Stimulated activated CD8-positive, alpha-beta memory T cell treated with anti-CD3 and anti-CD28 coated beads, Interleukin-2, amount 100 ng/mL, for 1 hour (primary cell): ENCODE results near the gene SSBP3.

ENCODE experiments used
- DNase-seq, 2 donors: peaks; one replicate each; pipeline ENCODE4 v3.0.0-alpha.2; 2020; ENCODE audit warnings: low read depth in 2 of 2

SSBP3 gene

DNA sequence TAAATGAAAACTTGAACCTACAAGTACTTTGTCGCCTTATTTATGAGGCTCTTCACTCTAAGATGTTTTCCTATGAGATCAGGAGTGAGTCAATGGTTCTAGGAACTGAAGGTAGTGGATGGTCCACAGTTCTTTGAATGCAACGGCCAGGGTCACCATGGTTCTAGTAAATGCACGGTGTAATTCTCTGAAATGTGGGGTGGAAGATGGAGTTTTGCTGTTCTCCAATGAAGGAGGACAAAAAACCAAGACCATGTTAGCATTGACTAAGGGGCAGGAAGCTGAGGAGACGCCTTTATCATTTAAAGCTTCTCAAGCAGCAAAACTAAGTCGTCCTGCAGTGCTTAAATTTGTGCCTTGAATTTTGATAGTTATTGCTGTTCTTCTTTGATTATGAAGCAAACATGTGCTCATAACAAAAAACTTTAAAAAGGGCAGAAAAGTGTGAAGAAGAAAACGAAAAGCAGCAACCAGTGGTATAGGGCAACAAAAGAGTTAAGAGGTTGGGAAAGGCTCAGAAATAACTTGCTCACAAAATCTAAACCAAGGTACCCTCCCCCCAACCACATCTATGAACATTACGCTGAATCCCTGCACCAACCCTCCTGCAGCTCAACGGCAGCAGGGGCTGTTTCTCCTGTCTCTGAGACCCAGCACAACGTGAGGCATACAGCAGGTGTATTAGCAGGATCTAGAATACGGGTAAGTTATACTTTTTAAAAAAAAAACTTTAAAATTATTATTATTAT lies 121.2 kb downstream of the SSBP3 start:
- DNase-seq, result no peak

- no peak for DNase-seq
Measured at GRCh38 chr1:54283635-54284385, 122.4 kb downstream of the SSBP3 start.

DNA sequence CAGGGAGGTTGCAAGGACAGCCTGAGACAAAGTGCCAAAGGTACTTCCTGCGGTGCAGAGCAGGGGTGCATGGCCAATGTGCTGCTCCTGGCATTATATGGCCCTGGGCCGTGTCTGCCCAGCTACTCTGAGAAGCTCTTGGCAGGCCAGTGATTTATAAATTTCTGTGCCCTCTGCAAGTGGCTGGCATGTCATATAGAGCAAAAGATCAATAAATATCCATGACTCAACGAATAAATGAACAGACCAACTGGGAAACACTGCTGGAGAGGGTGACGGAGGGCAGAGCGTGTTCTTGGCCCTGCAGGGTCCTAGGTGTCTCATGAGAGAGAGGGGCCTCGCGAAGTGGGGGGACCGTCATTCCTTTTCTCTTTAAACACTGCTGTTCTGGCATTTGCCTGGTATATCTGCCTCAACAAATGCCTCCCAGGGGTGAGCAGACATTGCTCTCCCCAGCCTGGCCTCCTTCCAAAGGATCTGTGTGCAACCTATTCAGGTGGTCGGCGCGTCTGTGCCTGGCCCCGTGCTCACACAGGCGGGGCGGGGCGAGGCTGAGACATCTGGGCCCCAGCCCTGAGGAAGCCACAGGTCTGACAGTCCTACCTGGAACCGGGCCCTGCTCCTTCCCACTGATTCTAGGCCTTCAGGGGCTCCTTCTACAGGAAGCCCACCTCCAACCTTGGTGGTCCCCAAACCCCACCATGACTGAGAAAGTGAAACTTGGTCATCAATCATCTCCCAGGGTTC lies 123.9 kb downstream of the SSBP3 start:
- DNase-seq, result no peak

- no peak for DNase-seq
Measured at GRCh38 chr1:54280651-54281050, 125.5 kb downstream of the SSBP3 start.

GRCh38 chr1:54279457-54279856 lies 126.7 kb downstream of the SSBP3 start:
- DNase-seq, result no peak

DNA sequence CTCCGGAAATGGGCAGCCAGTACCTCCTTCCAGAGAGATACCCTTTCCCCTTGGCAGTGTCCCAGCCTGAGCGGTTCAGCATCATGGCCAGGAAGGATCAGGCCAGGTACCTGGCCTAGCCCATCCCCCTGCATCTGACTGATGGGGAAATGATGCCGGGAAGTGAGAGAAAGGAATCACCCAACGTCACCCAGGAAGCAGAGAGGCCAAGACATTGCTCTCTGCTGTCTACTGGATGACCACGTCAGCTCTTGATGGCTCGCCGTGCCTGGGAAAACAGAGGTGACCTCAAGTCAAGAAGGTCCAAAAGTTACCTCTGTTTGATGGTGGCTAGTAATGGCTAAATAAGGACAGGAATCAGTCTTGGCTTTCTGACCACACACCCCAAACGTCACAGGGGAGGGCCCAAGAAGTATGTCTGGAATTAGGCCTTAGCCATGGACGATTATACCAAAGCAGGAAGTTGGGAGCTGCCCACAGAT lies 127.2 kb downstream of the SSBP3 start:
- no peak for DNase-seq

DNA sequence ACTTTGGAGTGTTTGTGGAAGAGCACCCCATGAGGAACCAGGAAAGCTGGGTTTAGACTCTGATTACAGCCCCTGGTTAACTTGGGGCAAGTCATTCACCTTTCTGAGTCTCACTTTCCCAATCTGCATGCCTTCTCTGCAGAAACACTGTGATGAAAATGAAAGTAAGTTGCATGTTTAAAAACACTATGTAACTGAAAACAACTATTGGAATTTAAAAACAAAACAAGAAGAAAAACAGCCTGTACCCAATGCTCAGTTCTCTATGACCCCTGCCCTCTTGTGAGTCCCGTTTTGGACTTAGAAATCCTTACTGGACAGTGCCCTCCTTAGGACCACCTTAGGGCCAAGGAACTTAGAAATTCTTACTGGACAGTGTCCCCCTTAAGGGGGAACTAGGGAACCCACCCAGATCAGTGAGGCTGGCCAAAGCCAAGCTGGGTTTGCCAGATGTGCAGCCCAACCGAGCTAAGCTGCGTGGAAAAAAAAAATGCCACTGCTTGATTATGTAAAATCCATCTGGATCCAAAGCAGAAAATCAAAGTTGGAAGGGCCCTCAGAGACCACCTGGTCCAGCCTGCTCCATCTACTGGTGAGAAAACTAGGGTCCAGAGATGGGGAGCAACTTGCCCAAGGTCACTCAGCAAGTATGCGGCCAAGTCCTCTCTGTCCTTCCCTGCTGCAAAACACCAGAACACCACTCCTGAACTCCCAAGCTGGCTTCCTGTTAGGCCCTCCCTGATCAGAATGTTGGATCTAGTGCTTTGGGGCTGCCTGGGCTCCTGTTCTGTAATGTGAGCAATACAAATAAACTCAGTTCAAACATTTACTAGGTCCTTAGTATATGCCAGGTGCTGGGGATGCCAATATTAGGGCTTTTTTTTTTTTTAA lies 128.5 kb downstream of the SSBP3 start:
- no peak for DNase-seq

- DNase-seq, result no peak
Measured at GRCh38 chr1:54276617-54277450, 129.4 kb downstream of the SSBP3 start.

- DNase-seq, result no peak
Measured at GRCh38 chr1:54275349-54275748, 130.8 kb downstream of the SSBP3 start.

DNA sequence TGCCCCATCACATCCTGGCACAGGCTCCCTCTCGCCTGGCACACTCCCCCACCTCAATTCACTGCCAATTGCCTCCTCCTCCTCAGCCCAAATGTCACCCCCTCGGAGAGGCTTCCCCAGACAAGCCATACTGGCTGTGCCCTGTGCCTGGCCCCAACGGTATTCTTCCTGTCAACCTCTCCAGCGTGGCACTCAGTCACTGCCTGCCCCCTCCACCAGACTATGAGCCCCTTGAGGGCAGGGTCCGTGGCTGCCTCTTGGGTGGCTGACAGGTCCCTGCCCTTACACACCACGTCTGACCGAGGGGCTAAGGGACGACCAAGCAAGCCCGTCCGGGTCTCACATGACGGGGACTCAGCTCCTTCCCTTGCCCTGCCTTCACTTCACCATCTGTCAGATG lies 131.3 kb downstream of the SSBP3 start:
- no peak for DNase-seq

DNA sequence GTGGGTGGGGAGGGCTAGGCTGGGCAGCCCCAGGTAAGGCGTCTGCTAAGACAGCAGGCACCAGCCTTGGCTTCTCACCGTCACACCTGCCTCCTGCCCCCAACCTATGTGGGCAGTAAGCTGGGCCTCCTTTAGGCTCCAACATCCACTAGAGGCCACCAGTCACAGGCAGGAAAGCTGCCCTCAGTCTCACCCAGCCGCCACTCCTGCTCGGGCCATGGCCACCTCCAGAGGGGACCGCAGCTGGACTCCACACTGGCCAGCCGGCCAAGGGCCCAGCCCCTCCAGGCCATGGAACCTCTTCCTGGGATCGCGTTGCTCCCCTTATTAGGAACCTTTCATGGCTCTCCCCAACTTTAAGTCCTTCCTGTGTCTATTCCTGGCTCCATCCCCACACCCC lies 131.7 kb downstream of the SSBP3 start:
- no peak for DNase-seq

DNA sequence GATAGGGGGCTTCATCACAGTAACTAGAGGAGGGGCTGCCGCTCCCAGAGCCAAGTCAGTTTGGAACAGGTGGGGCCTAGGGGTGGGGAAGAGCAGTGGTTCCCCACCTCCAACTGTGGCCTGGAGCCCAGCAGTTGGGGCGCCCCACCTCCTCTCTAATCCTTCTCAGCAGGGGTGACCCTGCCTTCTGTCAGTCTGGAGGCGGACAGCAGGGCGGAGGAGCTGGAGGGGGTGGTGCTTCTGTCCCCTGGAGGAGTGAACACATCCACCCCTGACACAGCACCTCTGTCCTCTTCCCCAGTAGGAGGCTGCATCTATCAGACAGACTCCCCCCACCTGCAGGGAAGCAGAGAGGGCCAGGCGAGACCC lies 132.4 kb downstream of the SSBP3 start:
- DNase-seq, result no peak

DNA sequence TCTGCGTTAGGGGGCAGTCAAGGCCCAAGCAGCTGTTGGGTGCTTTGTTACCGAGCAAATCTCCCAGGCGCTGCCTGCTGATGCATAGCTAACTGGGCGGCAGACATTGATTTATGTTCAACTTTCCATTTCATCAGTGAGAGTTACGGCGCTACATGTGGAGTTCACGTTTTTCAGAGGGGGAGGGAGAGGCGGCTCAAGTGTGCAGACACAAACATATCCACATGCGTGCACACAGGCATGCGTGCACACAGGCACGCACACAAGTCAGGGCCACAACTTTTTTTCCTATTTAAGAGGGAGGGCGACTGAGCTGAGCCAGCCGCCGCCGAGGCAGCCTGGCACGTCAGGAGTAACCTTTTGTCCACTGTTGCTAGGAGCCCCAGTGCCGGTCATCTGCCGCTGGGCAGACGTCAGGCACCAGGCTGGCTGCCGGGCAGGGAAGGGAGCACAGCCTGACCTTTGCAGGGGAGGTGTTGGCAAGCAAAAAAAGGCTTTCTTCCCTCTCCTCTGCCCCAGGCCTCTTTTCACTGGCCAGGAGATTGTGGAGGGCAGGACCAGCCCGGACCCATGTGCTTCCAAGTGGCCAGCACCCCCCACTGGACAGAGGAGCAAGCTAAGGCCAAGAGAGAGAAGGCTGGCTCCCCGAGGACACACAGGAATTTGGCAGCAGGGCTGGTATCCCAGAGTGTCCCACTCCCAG lies 133.0 kb downstream of the SSBP3 start:
- DNase-seq, result no peak

DNA sequence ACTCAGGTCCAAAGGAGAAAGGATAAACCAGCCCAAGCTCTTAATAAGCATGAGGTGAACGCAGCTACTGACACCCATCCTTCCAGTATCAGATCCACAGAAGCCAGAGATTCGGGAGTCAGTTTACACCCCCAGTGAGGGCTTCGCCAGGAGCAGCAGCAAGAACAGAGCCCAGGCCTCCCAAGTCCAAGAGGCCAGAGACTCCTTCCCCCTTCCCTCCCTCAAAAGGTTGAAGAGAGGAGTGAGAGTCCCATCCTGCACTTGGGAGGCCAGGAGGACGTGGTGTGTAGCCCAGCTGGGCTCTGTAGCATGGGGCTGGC lies 133.5 kb downstream of the SSBP3 start:
- DNase-seq, result no peak

DNA sequence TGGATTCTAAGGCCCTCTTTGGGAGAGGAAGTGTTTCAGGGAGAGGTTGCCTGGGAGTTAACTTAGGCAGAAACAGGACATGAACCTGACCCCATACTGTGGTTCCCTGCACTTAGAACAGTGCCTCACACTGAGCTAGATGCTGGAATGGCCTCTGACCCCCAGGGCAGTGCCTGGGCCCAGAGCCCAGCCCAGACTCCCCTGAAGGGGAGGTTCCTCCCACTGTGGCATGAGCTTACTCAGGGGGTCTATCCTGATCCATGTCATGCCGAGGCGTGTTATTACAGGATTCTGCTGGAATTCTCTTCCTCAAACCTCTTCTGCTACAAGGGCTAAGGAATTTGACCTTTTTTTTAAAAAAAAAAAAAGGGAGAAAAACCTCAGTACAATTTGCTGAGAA lies 134.1 kb downstream of the SSBP3 start:
- no peak for DNase-seq

DNA sequence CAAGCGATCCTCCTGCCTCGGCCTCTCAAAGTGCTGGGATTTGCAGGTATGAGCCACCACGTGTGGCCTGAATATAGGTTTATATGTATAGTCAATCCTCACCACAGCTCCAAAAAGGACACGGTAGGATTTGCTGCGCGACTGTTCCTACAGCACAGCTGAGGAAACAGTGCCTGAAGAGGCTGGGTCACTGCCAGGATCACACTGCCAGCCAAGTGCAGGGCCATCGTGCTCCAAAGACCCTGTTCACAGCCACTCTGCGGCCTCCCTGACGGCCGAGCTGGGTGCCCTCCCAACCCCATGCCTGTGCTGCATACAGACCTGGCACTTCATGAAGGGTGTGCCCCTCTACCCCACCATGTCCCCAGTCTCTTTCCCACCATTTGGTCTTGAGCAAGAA lies 134.9 kb downstream of the SSBP3 start:
- no peak for DNase-seq

DNA sequence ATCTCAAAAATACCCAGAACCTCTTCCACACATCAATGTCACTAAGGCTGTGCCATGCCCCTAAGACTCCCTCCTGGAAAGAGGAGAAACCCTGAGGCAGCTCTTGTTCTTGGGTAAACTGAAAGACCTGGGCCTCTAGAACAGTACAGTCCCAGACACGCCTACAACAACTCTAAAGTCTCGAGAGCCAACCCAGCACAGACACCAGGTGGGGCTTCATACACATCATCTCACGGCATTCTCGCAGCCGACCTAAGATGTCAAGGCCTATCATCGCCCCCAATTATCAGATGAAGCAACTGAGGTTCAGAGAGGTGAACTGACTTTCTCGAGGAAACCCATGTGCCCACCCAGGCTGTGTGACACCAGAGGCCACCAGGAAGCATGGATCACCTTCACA lies 135.7 kb downstream of the SSBP3 start:
- DNase-seq, result no peak

- DNase-seq, result no peak
Measured at GRCh38 chr1:54268762-54269297, 137.4 kb downstream of the SSBP3 start.

DNA sequence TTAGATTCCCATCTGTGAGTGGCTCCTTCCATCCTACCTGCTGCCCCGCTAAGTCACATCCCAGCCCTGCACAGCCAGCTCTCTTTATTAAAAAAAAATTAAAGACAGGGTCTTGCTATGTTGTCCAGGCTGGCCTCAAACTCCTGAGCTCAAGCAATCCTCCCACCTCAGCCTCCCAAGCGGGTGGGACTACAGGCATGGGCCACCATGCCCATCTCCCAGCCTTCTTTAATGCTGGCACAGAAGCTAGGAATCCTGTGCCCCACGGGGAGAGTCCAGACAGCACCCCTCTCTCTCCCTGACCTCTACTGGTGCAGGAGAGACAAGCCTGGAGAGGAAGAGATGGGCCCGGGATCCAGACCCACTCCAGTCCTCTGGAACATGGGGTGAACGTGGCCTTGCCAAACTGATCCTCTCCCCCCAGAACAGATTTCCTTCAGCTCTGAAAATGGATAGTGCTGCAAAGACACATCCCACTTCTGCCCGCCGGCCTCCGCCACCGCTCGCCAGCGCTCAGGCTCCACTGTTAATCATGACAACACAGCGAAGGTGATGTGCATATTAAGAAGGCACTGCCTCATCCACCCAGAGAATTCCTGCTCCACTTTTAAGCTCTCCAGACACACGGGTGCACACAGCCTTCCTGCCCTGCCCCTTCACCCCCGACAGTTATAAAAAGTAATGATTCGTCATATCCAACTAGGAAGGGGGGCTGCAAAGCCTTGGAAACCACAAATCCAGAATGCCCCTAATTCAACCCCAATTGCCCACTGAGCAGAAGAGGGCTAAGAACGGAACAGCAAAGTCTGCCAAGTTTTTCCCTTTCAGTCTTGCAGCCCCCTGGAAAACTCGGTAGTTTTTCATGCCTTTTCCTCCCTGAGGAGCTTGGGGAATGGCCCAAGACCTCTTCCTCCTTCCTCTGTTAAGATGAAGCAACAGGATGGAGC lies 138.1 kb downstream of the SSBP3 start:
- no peak for DNase-seq
